Type B pancreatic cell (in vitro differentiated cells): ENCODE measurements around the gene SHROOM1. TPM values are rescaled to one million over a fixed set of nuclear protein-coding genes. Genes with fewer than 3 reads are reported as not detected.

Source experiments
- DNase-seq: peaks from one replicate; pipeline ENCODE4 v3.0.0; 2021; ENCODE audit warnings: mixed read lengths; ENCODE audit not compliant: unreplicated experiment; ENCODE audit errors: extremely low spot score
- H3K27ac Mint-ChIP-seq: 2 replicates; pipeline ENCODE4 v1.8.0; 2021; ENCODE audit warnings: mild to moderate bottlenecking, mixed read lengths
- H3K27me3 Mint-ChIP-seq: 2 replicates; pipeline ENCODE4 v1.8.0; 2021; ENCODE audit warnings: mixed read lengths
- H3K36me3 Mint-ChIP-seq: 2 replicates; pipeline ENCODE4 v1.8.0; 2021; ENCODE audit warnings: mixed read lengths
- H3K4me1 Mint-ChIP-seq: one replicate; pipeline ENCODE4 v1.8.0; 2021; ENCODE audit warnings: mixed read lengths; ENCODE audit not compliant: unreplicated experiment
- H3K4me3 Mint-ChIP-seq: 2 replicates; pipeline ENCODE4 v1.8.0; 2021; ENCODE audit warnings: mild to moderate bottlenecking, mixed read lengths
- H3K9me3 Mint-ChIP-seq: 2 replicates; pipeline ENCODE4 v1.8.0; 2021; ENCODE audit warnings: mixed read lengths
- CTCF ChIP-seq: fragments of 200-600 bp; sonication (generic); conservative IDR thresholded peaks from 2 replicates; pipeline ENCODE4 v1.5.0; 2021; ENCODE audit warnings: antibody characterized with exemption, mild to moderate bottlenecking
- total RNA-seq: library from RNA; stranded (reverse); gene quantifications from 2 replicates; pipeline ENCODE4 v1.2.1, GENCODE V29; 2021; ENCODE audit warnings: low replicate concordance

SHROOM1 gene
- total RNA-seq, 1 donor from 2014 or later: 7.2 TPM

- Mint-ChIP-seq H3K4me1 (peaks cover 14% of the 10 kb centered on the region), H3K36me3 (no peaks in the 10 kb centered on the region), H3K9me3 (no peaks in the 10 kb centered on the region), H3K27me3 (peaks cover 44% of the 10 kb centered on the region), H3K27ac (no peak overlapping the region), H3K4me3 (peak overlapping the region; percentile 76)
- TF ChIP-seq CTCF: no peak
- no peak for DNase-seq
These were observed 6.9 kb downstream of the SHROOM1 start for GRCh38 chr5:132823481-132824050.

- TF ChIP-seq CTCF: peak; percentile 11
- no peaks in the 10 kb centered on the region for H3K36me3 Mint-ChIP-seq
- no peak for DNase-seq
- H3K9me3 Mint-ChIP-seq: no peaks in the 10 kb centered on the region
- H3K4me3 Mint-ChIP-seq: peak overlapping the region; percentile 76
- H3K4me1 Mint-ChIP-seq: peaks cover 14% of the 10 kb centered on the region
- H3K27me3 Mint-ChIP-seq: peaks cover 37% of the 10 kb centered on the region
- H3K27ac Mint-ChIP-seq: no peak overlapping the region
These were observed 7.6 kb downstream of the SHROOM1 start for GRCh38 chr5:132822650-132823480.

GRCh38 chr5:132821791-132822190 is 8.7 kb downstream of the SHROOM1 start:
- Mint-ChIP-seq H3K27ac (peak overlapping the region; percentile 34), H3K4me3 (no peak overlapping the region), H3K9me3 (no peaks in the 10 kb centered on the region), H3K27me3 (peaks cover 32% of the 10 kb centered on the region), H3K36me3 (no peaks in the 10 kb centered on the region), H3K4me1 (peaks cover 14% of the 10 kb centered on the region)
- no peak for DNase-seq
- no peak for TF ChIP-seq CTCF

- Mint-ChIP-seq H3K36me3 (no peaks in the 10 kb centered on the region), H3K4me3 (no peak overlapping the region), H3K27ac (peak overlapping the region; percentile 34), H3K4me1 (peaks cover 14% of the 10 kb centered on the region), H3K27me3 (peaks cover 30% of the 10 kb centered on the region), H3K9me3 (no peaks in the 10 kb centered on the region)
- no peak for DNase-seq
- no peak for TF ChIP-seq CTCF
These were observed 9.1 kb downstream of the SHROOM1 start for GRCh38 chr5:132821350-132821749.

GRCh38 chr5:132820162-132820754 is 10.2 kb downstream of the SHROOM1 start:
- H3K36me3 Mint-ChIP-seq: no peaks in the 10 kb centered on the region
- peaks cover 32% of the 10 kb centered on the region for H3K27me3 Mint-ChIP-seq
- no peaks in the 10 kb centered on the region for H3K9me3 Mint-ChIP-seq
- H3K4me1 Mint-ChIP-seq: peaks cover 14% of the 10 kb centered on the region
- DNase-seq: peak; percentile 87
- H3K4me3 Mint-ChIP-seq: peak overlapping the region; percentile 48
- H3K27ac Mint-ChIP-seq: no peak overlapping the region
- TF ChIP-seq CTCF: peak; percentile 96
